Amygdala (tissue), 56 donors: ENCODE results near the gene TMEM184A.
A peak's percentile ranks its signal among the peaks of the same experiment; 100 is the strongest.

Source experiments
- DNase-seq, 56 donors: peaks; one replicate each; lab custom pipeline; 2025; lab: John Stamatoyannopoulos, UW

Gene TMEM184A

GRCh38 chr7:1555813-1556543 is at the start of gene TMEM184A:
TSS of gene TMEM184A (minus strand) at chr7:1556205. CDS start at chr7:1555484, 721 bp downstream.
- no peak for DNase-seq

GRCh38 chr7:1604383-1604782 is 48.4 kb upstream of the TMEM184A start:
- no peak for DNase-seq

- no peak for DNase-seq
These were observed 47.6 kb upstream of the TMEM184A start for GRCh38 chr7:1603346-1604225.

GRCh38 chr7:1602386-1602785 is 46.4 kb upstream of the TMEM184A start:
- no peak for DNase-seq

- DNase-seq = no peak
These were observed 46.0 kb upstream of the TMEM184A start for GRCh38 chr7:1601956-1602355.

GRCh38 chr7:1599640-1600395 is 43.8 kb upstream of the TMEM184A start:
- DNase-seq = no peak

- no peak for DNase-seq
These were observed 43.1 kb upstream of the TMEM184A start for GRCh38 chr7:1598961-1599639.

GRCh38 chr7:1598286-1598685 is 42.3 kb upstream of the TMEM184A start:
- DNase-seq = no peak

GRCh38 chr7:1597791-1598190 is 41.8 kb upstream of the TMEM184A start:
- DNase-seq = no peak

- no peak for DNase-seq
These were observed 41.2 kb upstream of the TMEM184A start for GRCh38 chr7:1597066-1597760.

GRCh38 chr7:1596181-1597043 is 40.4 kb upstream of the TMEM184A start:
- no peak for DNase-seq

- DNase-seq = no peak
These were observed 39.6 kb upstream of the TMEM184A start for GRCh38 chr7:1595636-1596035.

- DNase-seq = no peak
These were observed 39.0 kb upstream of the TMEM184A start for GRCh38 chr7:1595027-1595426.

GRCh38 chr7:1593904-1594421 is 38.0 kb upstream of the TMEM184A start:
- DNase-seq = no peak

GRCh38 chr7:1593091-1593866 is 37.3 kb upstream of the TMEM184A start:
- DNase-seq = no peak

GRCh38 chr7:1592299-1592871 is 36.4 kb upstream of the TMEM184A start:
- peak in 1 of 56 donors; percentile 18 for DNase-seq

- DNase-seq = no peak
These were observed 35.9 kb upstream of the TMEM184A start for GRCh38 chr7:1591876-1592275.
